ENCODE results near the gene RPL19. TPM values are rescaled to one million over a fixed set of nuclear protein-coding genes. Genes with fewer than 3 reads are reported as not detected.
A peak's percentile ranks its signal among the peaks of the same experiment; 100 is the strongest.

The RPL19 gene
- total RNA-seq, 2 donors from 2014 or later = 1,055 to 1,074 TPM

DNA sequence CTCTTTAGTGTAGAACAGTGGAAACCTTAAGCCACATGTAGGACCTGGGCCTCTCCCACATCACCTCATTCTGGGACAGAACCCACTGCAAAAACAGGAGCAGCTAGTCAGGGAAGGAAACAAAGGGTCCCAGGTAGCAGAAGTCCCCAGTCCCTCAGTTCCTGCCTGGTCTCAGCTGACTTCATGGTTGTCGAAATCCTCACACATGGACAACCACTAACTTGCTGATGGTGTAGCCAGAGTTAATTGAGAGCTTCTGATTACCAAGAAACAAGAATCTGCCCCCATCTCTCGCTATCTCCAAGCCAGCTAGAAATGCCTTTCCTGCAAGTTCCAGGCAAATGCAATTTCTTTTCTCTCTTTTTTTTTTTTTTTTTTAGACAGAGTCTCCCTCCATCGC is 30.6 kb upstream of the RPL19 start:
- ATAC-seq = no peak
- no peak for DNase-seq
- intact Hi-C loops (cut with DNase I) = no loop called here

DNA sequence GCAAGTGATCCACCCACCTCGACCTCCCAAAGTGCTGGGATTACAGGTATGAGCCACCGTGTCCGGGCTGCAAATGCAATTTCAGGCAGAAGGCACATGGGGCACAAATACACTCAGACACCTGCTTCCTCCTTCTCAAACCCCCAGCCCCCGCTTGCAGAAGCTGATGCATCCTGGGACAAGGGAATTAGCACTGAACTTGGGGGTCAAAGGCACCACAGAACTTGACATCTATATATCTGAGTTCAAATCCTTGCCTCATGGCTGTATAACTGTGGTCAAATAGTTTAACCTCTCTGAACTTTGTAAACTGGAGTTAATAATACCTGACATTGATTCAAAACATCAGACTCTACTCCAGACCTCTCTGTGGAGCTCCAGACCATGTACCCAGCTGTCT is 30.0 kb upstream of the RPL19 start:
- intact Hi-C loops (cut with DNase I) = no loop called here
- DNase-seq = no peak
- no peak for ATAC-seq

DNA sequence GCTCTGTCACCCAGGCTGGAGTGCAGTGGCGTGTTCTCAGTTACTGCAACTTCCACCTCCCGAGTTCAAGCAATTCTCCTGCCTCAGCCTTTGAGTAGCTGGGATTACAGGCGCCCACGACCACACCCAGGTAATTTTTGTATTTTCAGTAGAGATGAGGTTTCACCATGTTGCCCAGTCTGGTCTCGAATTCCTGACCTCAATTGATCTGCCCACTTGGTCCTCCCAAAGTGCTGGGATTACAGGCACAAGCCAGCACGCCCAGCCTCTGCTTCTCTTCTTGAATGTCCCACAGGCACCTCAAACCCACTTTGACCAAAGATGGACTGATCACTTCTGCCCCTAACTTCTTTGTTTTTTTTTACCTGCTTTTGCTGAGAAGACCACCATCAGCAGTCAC is 29.5 kb upstream of the RPL19 start:
- ATAC-seq (no peak), DNase-seq (no peak)
- intact Hi-C loops (cut with DNase I) = no loop called here

DNA sequence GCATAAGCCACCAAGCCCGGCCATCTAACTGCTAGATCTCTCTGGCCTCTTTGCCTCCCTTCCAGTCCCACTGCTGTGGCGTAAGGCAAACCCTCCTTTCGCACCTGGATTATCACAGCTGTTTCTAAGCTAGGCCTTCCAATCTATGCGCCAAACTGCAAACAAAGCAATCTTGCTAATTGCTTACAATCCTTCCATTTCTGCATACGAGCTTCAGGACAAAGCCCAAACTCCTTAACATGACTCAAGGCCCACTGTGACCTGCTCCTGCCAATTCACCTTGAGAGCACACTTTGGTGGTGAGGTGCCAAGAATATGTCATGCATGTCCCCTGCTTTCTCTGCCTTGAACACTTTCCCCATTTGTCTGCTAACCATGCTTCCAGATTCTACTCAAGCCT is 28.1 kb upstream of the RPL19 start:
- intact Hi-C loops (cut with DNase I) = no loop called here
- DNase-seq (no peak), ATAC-seq (no peak)

DNA sequence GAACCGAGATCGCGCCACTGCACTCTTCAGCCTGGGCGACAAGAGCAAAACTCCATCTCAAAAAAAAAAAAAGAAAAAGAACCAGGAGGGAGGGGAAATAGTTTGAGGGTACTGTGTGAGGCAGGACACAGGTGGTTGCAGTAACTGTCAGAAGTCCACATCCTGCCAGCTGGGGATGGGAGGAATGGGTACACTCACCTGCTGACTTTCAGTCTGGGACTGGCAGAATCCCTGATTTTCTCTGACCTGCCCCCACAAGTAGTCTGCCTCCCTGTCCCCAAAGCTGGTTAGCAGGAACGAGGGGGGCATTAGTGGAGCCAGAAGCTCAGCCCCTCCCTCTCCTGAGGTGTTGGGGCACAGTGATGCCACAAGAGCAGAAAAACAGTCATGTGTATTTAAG is 27.0 kb upstream of the RPL19 start:
- intact Hi-C loops (cut with DNase I) = no loop called here
- DNase-seq = no peak

DNA sequence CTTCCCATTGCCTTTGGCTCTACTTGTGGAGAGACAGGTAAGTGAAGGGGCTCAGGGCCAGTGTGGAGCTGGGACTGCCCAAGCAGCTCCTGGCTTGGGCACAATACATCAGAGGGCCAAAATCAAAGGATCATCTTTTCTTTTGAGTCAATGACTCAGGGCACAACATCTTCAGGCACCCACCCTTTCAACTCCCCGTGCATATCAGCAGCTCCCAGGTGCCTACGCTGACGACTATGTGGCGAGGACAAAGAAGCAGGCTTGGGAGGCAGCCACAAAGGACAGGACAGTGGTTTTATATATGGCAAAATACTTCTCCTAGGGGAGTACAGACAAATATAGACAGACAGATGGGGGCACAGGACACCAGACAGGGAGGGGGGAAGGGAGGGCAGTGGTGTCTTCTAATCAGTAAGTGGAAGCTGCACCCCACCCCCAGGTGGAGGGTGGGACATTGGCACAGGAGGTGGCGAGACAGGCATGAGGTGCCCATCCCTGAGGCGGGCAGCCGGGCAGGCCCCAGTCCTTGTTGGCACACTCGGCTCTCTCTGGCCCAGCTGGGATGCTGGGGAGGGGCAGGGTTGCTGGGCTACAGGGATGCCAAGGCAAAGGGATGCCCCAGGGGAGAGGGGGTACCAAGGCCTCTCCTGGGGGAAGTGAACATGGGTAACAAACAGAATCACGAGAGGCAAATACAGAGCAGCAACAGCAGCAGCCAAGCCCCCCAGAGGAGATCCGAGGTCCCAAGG is 26.4 kb upstream of the RPL19 start:
- intact Hi-C loops (cut with DNase I) = loop anchor here in 1 of 2 donors (2.0 kb wide), 1 partner anchor 191 kb away; no protein-coding TSS in a partner anchor
- ATAC-seq (no peak), DNase-seq (no peak)

More for the DNA sequence above, 27.0 kb upstream of the RPL19 start:
- no peak for ATAC-seq

DNA sequence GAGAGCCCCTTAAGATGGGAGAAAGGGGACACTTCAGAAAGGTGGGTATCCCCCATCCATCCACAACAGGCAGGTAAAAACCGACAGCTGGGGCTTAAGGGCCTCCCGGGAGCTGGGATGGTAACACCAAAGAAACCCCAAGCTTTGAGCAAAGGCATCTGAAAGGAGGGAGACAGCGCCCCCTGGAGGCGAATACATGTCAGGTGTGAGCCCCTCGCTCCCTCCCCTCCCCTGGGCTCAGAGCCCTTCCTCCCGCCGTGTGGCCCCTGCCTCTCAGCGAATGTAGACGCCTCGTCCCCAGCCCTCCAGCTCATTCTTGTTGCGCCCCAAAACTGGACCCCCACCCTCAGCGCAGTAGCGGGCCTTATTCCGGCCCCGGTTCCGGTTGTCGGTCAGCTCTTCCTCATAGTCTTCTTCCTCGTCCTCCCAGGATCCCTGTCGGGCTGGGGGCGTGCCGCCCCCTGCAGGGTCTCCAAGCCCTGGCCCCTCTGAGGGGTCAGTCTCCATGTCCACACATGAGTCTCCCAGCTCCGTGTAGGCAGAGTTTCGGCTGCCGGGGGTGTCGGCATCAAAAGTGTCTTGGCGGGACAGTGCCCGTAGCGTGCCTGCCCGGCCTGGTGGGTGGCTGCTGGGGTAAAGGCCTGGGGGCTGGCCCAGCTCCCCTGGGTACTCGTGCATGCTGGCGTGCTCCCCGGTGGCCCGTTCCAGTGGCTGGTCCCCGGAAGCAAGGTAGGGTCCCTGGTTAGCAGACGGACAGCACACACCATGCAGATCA is 25.0 kb upstream of the RPL19 start:
- ATAC-seq (peak; percentile 73 to 75), DNase-seq (peak; percentile 86)
- intact Hi-C loops (cut with DNase I) = loop anchor here in 1 of 2 donors (2.0 kb wide), 1 partner anchor 192 kb away; no protein-coding TSS in a partner anchor

DNA sequence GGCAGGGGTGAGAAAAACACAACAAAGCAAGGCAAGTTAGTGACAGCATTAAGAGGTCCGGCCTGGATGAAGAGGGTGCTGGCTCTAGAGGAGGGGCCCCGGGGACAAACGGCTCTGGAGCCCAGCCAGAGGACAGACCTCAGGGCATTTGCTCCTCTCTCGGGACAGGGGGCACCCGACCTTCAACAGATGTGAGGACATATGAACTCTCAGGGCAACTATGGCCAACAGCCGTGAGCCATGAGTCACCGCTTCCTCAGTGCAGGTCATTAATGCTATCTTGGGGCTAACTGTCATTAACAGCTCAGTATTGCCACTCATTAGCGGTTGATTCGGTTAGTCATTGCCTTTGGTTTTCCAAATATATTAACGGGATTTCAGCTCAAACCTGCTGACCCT is 24.4 kb upstream of the RPL19 start:
- DNase-seq = no peak
- intact Hi-C loops (cut with DNase I) = loop anchor here in 1 of 2 donors (2.0 kb wide), 1 partner anchor 193 kb away; no protein-coding TSS in a partner anchor
- ATAC-seq = no peak

DNA sequence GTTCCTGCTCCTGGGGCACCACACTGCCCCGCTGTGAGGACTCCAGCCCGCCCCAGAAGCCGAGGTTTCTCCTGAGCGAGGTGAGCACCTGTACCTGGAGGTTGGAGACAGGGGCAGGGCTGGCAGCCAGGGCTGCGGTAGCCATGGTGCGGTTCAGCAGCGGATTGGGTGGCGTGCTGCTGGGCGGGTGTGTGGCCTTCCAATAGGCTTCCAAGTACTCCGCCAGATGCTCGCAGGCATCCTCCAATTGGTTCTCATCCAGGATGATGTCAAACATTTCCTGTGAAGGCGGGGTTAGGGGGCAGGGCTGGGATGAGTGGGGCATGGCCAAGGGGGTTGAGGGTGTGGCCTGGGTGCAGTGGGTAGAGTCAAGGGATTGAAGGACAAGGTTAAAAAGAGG is 22.8 kb upstream of the RPL19 start:
- DNase-seq = no peak
- intact Hi-C loops (cut with DNase I) = no loop called here
- ATAC-seq = peak in 1 of 2 donors; percentile 9

DNA sequence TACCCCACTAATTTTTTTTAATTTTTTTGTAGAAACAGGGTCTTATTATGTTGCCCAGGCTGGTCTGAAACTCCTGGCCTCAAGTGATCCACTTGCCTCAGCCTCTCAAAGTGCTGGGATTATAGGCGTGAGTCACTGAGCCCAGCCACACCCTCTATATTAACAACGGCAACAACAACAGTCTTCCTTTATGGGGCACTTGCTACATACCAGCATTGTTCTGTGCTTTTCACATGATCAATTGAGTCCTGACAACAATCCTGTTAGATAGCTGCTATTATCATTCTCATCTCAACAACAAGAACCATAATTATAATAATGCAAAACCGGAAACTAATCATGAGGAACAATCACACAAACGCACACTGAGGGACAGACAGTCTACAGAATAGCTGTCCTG is 21.5 kb upstream of the RPL19 start:
- ATAC-seq (no peak), DNase-seq (no peak)
- intact Hi-C loops (cut with DNase I) = no loop called here

DNA sequence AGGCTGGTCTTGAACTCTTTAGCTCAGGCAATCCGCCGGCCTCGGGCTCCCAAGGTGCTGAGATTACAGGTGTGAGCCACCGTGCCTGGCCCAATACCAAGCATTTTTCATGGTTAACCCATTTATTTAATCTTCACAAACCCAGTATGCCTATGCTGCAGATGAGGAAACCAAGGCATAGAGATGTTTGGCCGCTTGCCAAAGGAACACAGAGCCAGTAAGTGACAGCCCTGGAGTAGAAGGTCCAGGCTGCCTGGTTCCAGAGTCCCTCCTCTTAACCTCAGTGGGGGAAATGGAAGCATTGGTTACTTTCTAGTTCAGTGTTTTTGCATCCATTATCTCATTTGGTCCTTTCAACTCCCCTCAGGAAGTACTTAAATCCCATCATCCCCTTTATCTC is 18.8 kb upstream of the RPL19 start:
- intact Hi-C loops (cut with DNase I) = no loop called here
- ATAC-seq = no peak

DNA sequence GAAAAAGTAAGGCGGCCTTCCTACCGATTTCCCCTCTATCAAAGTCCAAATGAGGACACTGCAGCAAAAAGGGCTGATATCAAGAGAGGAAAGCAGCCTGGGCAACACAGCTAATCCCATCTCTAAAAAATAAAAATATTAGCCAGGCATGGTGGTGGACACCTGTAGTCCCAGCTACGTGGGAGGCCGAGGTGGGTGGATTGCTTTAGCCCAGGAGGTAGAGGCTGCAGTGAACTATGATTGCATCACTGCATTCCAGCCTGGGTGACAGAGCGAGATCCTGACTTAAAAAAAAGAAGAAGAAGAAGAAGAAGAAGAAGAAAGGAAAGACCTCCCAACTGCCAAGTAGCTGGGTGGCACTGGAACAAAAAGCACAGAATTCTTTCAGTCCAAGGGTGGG is 17.0 kb upstream of the RPL19 start:
- intact Hi-C loops (cut with DNase I) = no loop called here
- DNase-seq = no peak
- no peak for ATAC-seq

More for the DNA sequence above, 18.8 kb upstream of the RPL19 start:
- no peak for DNase-seq

DNA sequence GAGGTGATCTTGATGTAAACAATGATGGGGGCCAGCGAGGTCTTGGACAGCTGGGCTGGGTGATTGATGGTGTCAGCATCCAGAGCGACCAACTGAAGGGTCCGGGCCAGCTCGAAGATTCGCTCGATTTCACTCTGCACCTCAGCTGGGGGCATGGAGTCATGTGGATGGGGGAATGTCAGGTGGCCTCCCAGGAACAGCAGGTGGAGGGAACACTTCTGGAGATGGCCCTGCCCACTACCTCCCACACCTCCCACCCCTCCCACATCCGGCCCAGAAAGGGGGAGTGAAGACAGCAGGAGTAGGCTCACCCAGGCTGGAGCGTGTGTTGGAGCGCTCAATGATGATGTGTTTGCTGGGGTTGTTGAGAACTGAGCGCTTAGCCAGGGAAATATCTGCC is 16.4 kb upstream of the RPL19 start:
- ATAC-seq (no peak), DNase-seq (no peak)
- intact Hi-C loops (cut with DNase I) = no loop called here

DNA sequence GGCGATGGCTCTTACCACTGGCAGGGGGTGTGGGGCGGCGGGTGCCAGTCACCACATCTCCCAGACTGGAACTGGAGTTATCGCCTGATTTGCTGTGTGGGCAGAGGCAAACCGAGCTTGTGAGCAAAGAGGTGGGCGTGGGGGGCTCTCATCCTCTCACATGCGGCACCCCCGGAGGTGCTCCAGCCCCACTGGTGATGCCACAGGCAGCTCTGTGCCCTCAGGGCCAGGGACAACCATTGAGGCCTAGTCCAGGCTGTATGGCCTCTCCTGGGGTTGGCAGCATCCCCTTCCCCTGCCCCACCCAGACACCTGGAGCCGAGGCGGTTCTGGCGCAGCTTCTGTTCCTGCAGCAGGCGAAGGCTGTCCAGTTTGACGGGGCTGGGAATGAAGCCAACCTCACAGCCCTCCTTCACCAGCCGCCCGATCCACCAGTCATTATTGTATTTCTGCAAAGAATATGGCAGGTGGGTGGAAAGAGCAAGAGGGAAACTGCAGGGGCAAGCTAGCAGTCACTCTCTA is 13.5 kb upstream of the RPL19 start:
- intact Hi-C loops (cut with DNase I) = no loop called here
- DNase-seq (no peak), ATAC-seq (no peak)

DNA sequence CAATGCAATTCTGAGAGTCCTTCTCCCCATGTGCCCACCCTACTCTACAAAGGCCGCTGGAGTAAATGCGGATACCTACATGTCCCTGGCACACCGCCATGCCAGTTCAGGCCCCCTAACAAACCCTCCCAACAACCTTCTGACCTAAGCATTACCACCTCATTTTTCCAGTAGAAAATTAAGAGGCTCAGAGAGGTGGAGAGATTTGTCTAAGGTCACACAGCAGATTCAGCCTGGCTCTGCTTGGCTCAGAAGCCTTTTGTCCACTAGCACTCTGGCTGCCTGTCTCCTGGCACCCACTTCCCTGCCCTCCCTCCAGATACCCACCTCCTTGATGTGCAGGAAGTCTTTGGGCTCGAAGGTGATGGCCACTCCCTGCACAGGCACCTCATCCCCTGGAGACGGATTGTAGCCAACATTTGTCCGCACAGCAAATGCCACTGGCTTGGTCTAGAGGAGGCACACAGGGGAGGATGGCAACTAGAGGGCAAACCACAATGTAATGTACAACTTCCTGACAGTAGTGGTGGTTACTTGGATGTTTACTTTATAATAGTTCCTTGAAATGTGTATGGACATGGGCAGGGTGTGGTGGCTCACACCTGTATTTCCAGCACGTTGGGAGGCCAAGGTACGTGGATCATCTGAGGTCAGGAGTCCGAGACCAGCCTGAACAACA is 12.8 kb upstream of the RPL19 start:
- intact Hi-C loops (cut with DNase I) = no loop called here
- ATAC-seq = no peak
- no peak for DNase-seq

DNA sequence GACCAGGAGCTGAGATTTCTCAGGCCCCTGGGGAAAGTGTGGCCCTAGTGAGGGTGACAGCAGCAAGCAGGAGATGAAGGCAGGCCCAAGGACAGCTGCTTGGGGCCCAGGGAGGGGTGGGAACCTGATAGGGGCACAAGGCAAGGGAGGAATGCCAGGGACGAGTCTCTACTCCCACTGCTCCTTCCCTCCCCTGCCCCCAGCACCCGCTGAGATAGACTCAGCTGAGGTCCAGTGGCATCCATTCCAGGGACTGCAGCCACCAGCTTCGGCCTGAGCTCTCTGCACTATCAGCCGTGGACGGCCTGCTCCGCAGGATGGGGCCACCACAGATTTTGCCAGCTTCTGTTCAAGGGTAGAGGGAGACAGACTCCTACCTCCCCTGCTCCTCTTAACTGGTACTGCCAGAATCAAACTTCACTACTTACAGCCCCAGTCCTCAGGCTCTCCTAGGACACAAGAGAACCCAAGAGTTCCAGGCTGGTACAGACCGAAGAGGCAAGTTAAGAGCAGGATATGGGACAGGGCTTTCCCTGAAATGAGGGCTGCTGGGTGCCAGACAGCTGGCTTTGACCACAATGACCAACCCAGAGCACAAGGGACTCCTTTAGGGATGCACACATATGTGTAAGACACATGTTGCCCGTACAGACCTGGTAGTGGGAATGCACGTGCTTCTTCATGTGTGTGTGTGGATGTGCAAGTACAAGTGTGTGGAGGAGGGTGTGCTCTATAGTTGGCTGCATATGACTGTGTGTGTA is 8.2 kb upstream of the RPL19 start:
- intact Hi-C loops (cut with DNase I) = no loop called here
- no peak for ATAC-seq
- no peak for DNase-seq

DNA sequence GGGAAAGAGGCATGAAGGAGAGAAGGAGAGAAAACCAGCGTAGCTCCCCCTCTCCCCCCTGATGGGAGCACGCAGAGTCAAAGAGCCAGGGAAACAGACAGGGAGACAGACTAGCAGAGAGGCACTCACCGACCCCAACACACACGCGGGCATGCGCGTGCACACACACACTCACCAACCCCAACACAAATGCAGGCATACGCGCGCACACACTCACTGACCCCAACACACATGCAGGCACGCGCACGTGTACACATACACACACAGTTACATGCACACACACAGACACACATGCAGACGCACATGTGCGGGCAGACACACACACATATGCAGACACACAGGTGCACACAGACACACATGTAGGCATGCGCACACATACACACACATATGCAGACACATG is 7.2 kb upstream of the RPL19 start:
- no peak for ATAC-seq
- intact Hi-C loops (cut with DNase I) = no loop called here
- DNase-seq = no peak

DNA sequence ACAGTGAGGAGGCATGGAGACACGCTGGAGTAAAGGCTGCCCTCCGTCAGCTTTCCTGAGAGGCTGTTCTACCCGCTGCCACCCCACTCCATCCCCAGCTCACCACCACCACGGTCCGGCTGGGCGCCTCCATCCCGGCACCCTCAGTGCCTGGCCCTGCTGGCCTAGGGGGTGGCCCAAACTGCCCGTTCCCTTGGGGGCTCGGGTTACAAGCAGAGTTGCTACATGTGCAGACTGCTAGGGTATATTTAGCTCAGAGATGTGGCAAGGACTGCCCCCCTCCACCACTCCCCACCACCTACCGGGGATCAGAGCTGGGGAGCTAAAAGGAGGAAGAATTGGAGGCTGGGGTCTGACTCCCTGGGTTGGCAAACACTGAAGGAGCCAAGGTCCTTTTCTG is 6.7 kb upstream of the RPL19 start:
- intact Hi-C loops (cut with DNase I) = no loop called here
- ATAC-seq = no peak
- DNase-seq = no peak
